OCI-LY1 (cell line): Measurements from ENCODE around the gene MARCHF11.

ENCODE experiments used
- EZH2 ChIP-seq: fragments of 200-600 bp; sonication (generic), shearing (Covaris generic); IDR thresholded peaks from 2 replicates; pipeline ENCODE4 v1.8.0; 2017; ENCODE audit warnings: borderline replicate concordance, mixed run types, mild to moderate bottlenecking, antibody characterized with exemption, low read length, moderate library complexity, mixed read lengths
- TF ChIP-seq, protein P1 (sequence below): fragments of 200-600 bp; sonication (generic), shearing (Covaris generic); IDR thresholded peaks from 2 replicates; pipeline ENCODE4 v1.5.1; 2017; ENCODE audit warnings: mild to moderate bottlenecking, antibody characterized with exemption, low read length, moderate library complexity, mixed read lengths

DNA sequence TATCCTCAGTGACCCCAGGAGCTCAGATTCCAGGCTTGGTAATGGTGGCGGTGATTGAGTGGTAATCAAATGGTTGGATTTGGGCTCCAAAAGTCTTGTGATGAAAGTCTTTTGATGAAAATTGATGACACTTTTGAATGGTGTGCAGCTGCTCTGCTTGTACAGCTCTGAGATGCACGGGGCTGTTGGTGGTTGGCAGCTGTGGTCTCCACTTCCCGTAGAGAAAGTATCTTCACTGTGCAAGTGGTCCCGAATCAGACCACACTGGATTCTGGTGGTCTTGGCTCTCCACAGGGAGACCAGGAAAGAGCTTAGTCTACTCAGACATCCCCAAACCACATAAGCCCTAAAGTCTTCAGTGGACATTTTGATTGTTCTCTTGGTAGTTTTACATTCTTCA, 96.6 kb downstream of the MARCHF11 start:
- TF ChIP-seq, protein P1, sequence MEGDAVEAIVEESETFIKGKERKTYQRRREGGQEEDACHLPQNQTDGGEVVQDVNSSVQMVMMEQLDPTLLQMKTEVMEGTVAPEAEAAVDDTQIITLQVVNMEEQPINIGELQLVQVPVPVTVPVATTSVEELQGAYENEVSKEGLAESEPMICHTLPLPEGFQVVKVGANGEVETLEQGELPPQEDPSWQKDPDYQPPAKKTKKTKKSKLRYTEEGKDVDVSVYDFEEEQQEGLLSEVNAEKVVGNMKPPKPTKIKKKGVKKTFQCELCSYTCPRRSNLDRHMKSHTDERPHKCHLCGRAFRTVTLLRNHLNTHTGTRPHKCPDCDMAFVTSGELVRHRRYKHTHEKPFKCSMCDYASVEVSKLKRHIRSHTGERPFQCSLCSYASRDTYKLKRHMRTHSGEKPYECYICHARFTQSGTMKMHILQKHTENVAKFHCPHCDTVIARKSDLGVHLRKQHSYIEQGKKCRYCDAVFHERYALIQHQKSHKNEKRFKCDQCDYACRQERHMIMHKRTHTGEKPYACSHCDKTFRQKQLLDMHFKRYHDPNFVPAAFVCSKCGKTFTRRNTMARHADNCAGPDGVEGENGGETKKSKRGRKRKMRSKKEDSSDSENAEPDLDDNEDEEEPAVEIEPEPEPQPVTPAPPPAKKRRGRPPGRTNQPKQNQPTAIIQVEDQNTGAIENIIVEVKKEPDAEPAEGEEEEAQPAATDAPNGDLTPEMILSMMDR: no peak
- no peak for TF ChIP-seq EZH2
